Parathyroid adenoma (tissue), 2 donors: Measurements from ENCODE around the gene AMH.

Experiments used
- H2AFZ ChIP-seq: fragments of 300-600 bp; sonication (generic); one replicate; pipeline ENCODE4 v1.7.0; 2017; ENCODE audit warnings: antibody characterized with exemption, mild to moderate bottlenecking
- H3K27ac ChIP-seq: fragments of 300-600 bp; sonication (generic); one replicate; pipeline ENCODE4 v1.7.0; 2017
- H3K27me3 ChIP-seq: fragments of 300-600 bp; sonication (generic); one replicate; pipeline ENCODE4 v1.7.0; 2017; ENCODE audit warnings: low read length; ENCODE audit not compliant: control insufficient read depth, insufficient read depth
- H3K36me3 ChIP-seq: fragments of 300-600 bp; sonication (generic); one replicate; pipeline ENCODE4 v1.7.0; 2017; ENCODE audit warnings: low read length; ENCODE audit not compliant: control insufficient read depth, insufficient read depth
- H3K4me1 ChIP-seq: fragments of 300-600 bp; sonication (generic); one replicate; pipeline ENCODE4 v1.7.0; 2017; ENCODE audit warnings: control low read depth
- H3K4me2 ChIP-seq: fragments of 300-600 bp; sonication (generic); one replicate; pipeline ENCODE4 v1.7.0; 2017; ENCODE audit warnings: low read length
- H3K4me3 ChIP-seq: fragments of 300-600 bp; sonication (generic); one replicate; pipeline ENCODE4 v1.7.0; 2017; ENCODE audit warnings: low read depth, low read length
- H3K79me2 ChIP-seq: fragments of 300-600 bp; sonication (generic); one replicate; pipeline ENCODE4 v1.7.0; 2017; ENCODE audit warnings: control low read depth
- H3K9ac ChIP-seq: fragments of 300-600 bp; sonication (generic); one replicate; pipeline ENCODE4 v1.7.0; 2017; ENCODE audit warnings: mild to moderate bottlenecking
- H3K9me3 ChIP-seq: fragments of 300-600 bp; sonication (generic); one replicate; pipeline ENCODE4 v1.7.0; 2017; ENCODE audit warnings: low read length; ENCODE audit not compliant: control insufficient read depth
- TF ChIP-seq, protein P1 (sequence below): fragments of 300-600 bp; sonication (generic); IDR thresholded peaks from one replicate; pipeline ENCODE4 v1.7.0; 2017; ENCODE audit warnings: antibody characterized with exemption, mild to moderate bottlenecking
- donor health status: primary hyperparathyroidism.

AMH gene

DNA sequence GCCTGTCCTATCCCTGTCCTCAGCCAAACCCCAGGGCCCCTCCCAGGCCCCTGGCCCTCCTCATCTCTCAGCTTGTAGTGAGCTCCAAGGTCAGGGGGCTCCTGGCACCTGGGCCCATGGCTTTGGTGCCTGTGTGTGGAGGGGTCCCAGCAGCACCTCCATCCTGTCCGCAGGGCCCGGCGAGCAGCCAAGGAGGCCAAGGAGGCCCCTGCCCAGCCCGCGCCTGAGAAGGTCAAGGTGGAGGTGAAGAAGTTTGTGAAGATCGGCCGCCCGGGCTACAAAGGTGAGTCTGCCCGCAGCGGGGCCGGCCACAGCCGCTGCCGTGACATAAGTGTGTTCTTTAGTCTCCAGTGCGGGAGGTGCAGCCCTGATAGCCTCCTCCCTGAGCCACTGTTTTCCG is 3.9 kb upstream of the AMH start:
- TF ChIP-seq, protein P1, sequence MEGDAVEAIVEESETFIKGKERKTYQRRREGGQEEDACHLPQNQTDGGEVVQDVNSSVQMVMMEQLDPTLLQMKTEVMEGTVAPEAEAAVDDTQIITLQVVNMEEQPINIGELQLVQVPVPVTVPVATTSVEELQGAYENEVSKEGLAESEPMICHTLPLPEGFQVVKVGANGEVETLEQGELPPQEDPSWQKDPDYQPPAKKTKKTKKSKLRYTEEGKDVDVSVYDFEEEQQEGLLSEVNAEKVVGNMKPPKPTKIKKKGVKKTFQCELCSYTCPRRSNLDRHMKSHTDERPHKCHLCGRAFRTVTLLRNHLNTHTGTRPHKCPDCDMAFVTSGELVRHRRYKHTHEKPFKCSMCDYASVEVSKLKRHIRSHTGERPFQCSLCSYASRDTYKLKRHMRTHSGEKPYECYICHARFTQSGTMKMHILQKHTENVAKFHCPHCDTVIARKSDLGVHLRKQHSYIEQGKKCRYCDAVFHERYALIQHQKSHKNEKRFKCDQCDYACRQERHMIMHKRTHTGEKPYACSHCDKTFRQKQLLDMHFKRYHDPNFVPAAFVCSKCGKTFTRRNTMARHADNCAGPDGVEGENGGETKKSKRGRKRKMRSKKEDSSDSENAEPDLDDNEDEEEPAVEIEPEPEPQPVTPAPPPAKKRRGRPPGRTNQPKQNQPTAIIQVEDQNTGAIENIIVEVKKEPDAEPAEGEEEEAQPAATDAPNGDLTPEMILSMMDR: no peak
- Histone ChIP-seq H3K4me2 (no peak overlapping the region), H3K9me3 (no peaks in the 10 kb centered on the region), H3K79me2 (peaks cover 22% of the 10 kb centered on the region), H2AFZ (no peak overlapping the region), H3K4me1 (peaks cover 2% of the 10 kb centered on the region), H3K9ac (no peak overlapping the region), H3K27me3 (peaks cover 2% of the 10 kb centered on the region), H3K27ac (no peak overlapping the region), H3K36me3 (no peaks in the 10 kb centered on the region), H3K4me3 (no peak overlapping the region)

DNA sequence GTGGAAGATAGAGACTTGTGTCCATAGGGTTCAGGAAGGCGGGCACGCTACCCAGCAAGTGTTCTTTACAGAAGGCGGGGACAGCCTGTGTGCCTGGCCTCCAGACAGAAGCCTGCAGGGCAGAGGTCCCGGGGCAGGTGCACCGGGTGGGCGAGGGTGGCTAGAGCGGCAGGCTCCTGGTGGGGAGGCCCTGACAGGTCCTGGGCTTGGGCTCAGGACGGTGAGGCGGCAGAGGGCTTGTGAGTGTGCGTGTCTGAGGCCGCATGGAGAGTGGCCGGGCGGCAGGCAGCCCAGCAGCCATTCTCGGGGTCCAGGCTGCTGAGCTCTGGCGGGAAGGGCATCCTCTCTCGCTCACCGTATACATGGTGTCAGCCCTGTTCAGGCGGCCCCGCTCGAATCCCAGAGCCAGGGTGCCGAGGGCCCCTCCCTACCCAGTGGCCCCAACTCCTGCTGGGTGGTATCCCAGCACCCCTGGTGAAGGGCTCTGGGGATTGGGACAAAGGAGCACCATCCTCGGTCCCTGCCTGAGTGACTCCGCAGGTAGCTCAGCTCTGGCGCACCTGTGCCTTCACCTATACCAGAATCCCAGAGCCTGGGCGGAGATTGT is 3.0 kb upstream of the AMH start:
- Histone ChIP-seq H2AFZ (no peak overlapping the region), H3K36me3 (no peaks in the 10 kb centered on the region), H3K27me3 (peaks cover 3% of the 10 kb centered on the region), H3K4me3 (no peak overlapping the region), H3K4me1 (no peaks in the 10 kb centered on the region), H3K9me3 (no peaks in the 10 kb centered on the region), H3K9ac (no peak overlapping the region), H3K79me2 (peaks cover 14% of the 10 kb centered on the region), H3K27ac (no peak overlapping the region), H3K4me2 (no peak overlapping the region)
- TF ChIP-seq, protein P1: no peak

DNA sequence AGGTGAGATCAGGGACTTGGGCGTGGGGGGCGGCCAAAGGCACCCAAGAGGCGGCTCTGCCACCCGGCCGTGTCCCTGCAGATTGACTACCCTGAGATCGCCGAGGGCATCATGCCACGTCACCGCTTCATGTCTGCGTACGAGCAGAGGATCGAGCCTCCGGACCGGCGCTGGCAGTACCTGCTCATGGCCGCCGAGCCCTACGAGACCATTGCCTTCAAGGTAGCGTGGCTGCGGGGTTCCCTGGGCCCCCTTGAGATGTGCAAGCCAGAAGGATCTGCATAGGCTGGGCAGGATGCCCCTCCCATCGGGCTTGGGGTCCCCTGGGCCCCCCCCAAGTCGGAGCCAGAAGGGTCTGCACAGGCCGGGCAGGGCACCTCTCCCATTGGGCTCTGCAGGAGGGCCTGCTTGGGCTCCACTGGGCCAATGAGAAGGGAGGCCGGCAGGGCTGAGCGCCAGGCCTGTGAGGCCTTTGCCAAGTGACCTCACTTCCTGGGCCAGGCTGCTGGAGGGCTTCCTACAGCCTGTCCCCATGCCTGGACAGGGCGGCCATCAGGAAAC is 2.2 kb upstream of the AMH start:
- no peak overlapping the region for H3K27ac ChIP-seq
- H3K4me1 ChIP-seq: no peaks in the 10 kb centered on the region
- H3K27me3 ChIP-seq: peaks cover 7% of the 10 kb centered on the region
- H3K9me3 ChIP-seq: no peaks in the 10 kb centered on the region
- H2AFZ ChIP-seq: no peak overlapping the region
- H3K36me3 ChIP-seq: no peaks in the 10 kb centered on the region
- H3K9ac ChIP-seq: no peak overlapping the region
- H3K4me2 ChIP-seq: no peak overlapping the region
- TF ChIP-seq, protein P1: no peak
- peaks cover 6% of the 10 kb centered on the region for H3K79me2 ChIP-seq
- H3K4me3 ChIP-seq: no peak overlapping the region

DNA sequence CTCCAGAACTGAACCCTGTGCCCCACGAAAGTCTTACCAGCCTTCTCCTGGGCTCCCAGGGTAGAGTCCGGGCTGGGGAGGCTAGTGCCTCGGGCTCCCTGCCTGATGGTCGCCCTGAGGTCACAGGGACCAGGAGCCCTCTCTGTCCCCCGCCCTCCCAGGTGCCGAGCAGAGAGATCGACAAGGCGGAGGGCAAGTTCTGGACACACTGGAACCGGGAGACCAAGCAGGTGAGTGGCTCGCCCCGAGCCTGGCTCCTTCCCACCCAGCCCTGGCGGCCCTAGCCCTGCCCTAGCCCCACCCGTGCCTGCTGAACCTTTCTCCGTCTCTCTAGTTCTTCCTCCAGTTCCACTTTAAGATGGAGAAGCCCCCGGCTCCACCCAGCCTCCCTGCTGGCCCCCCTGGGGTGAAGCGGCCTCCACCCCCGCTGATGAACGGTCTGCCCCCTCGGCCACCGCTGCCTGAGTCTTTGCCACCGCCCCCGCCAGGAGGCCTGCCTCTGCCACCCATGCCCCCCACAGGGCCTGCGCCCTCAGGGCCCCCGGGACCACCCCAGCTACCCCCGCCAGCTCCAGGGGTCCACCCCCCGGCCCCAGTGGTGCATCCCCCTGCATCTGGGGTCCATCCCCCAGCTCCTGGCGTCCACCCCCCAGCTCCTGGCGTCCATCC is 1.6 kb upstream of the AMH start:
- Histone ChIP-seq H3K4me2 (no peak overlapping the region), H3K4me3 (no peak overlapping the region), H3K9ac (no peak overlapping the region), H3K79me2 (peaks cover under 1% of the 10 kb centered on the region), H3K9me3 (no peaks in the 10 kb centered on the region), H2AFZ (no peak overlapping the region), H3K27me3 (peaks cover 8% of the 10 kb centered on the region), H3K27ac (no peak overlapping the region), H3K36me3 (no peaks in the 10 kb centered on the region), H3K4me1 (no peaks in the 10 kb centered on the region)
- TF ChIP-seq, protein P1: no peak
